Mesodermal cell (in vitro differentiated cells): ENCODE results near the gene MAP2K3.

Experiments
- H3K27ac ChIP-seq: 2 replicates; pipeline ENCODE4 v1.7.0; 2013; ENCODE audit warnings: mild to moderate bottlenecking, low read depth, low read length, moderate library complexity; ENCODE audit not compliant: severe bottlenecking
- H3K36me3 ChIP-seq: 2 replicates; pipeline ENCODE4 v1.7.1; 2013; ENCODE audit warnings: mild to moderate bottlenecking, low read length, moderate library complexity; ENCODE audit not compliant: control insufficient read depth, insufficient read depth
- H3K4me1 ChIP-seq: one replicate; pipeline ENCODE4 v1.7.1; 2013; ENCODE audit warnings: mild to moderate bottlenecking, low read length; ENCODE audit not compliant: insufficient read depth, control insufficient read depth, poor library complexity, severe bottlenecking
- H3K4me3 ChIP-seq: 2 replicates; pipeline ENCODE4 v1.7.0; 2013; ENCODE audit warnings: low read length, control low read depth, mild to moderate bottlenecking; ENCODE audit not compliant: insufficient read depth, poor library complexity, severe bottlenecking; ENCODE audit errors: extremely low read depth
- H3K9me3 ChIP-seq: 2 replicates; pipeline ENCODE4 v1.7.1; 2013; ENCODE audit warnings: mild to moderate bottlenecking, low read length, moderate library complexity; ENCODE audit not compliant: control insufficient read depth
- WGBS, 2 experiments: methylation state at CpG; one replicate each; pipeline ENCODE4 v1.1.5; 2013; ENCODE audit warnings: missing lambda C conversion rate in 2 of 2; ENCODE audit not compliant: insufficient coverage in 2 of 2; 5-methylcytosine and 5-hydroxymethylcytosine counted together

Gene MAP2K3

GRCh38 chr17:21283482-21284318 is 811 bp upstream of the MAP2K3 start:
- peak overlapping the region; percentile 64 for H3K4me3 ChIP-seq
- peaks cover 8% of the 10 kb centered on the region for H3K36me3 ChIP-seq
- H3K9me3 ChIP-seq = no peaks in the 10 kb centered on the region
- no peak overlapping the region for H3K27ac ChIP-seq
- peaks cover 45% of the 10 kb centered on the region for H3K4me1 ChIP-seq
- 61 to 62% methylated on average over 42 to 49 of the region's 49 CpGs for WGBS, 2 experiments

GRCh38 chr17:21285164-21286065 is 904 bp downstream of the MAP2K3 start:
- 34 to 38% methylated on average over 15 of the region's 16 CpGs for WGBS, 2 experiments
- peak overlapping the region; percentile 75 for H3K27ac ChIP-seq

GRCh38 chr17:21286066-21286770 is 1.7 kb downstream of the MAP2K3 start:
- peak overlapping the region; percentile 64 for H3K4me3 ChIP-seq
- H3K9me3 ChIP-seq = no peaks in the 10 kb centered on the region
- 51 to 57% methylated on average over 12 to 13 of the region's 16 CpGs for WGBS, 2 experiments
- peaks cover 48% of the 10 kb centered on the region for H3K4me1 ChIP-seq
- H3K27ac ChIP-seq = peak overlapping the region; percentile 75
- peaks cover 8% of the 10 kb centered on the region for H3K36me3 ChIP-seq

More at GRCh38 chr17:21285164-21286065, 904 bp downstream of the MAP2K3 start:
- Histone ChIP-seq H3K36me3 (peaks cover 8% of the 10 kb centered on the region), H3K4me3 (peak overlapping the region; percentile 64), H3K4me1 (peaks cover 48% of the 10 kb centered on the region), H3K9me3 (no peaks in the 10 kb centered on the region)

- Histone ChIP-seq H3K27ac (peak overlapping the region; percentile 75), H3K4me3 (peak overlapping the region; percentile 64), H3K4me1 (peaks cover 42% of the 10 kb centered on the region), H3K36me3 (peaks cover 8% of the 10 kb centered on the region), H3K9me3 (no peaks in the 10 kb centered on the region)
- WGBS, 2 experiments = 90 to 92% methylated on average over 8 to 9 of the region's 9 CpGs
Observed at GRCh38 chr17:21286909-21287702, 2.6 kb downstream of the MAP2K3 start.

GRCh38 chr17:21287703-21288449 is 3.4 kb downstream of the MAP2K3 start:
- Histone ChIP-seq H3K4me1 (peaks cover 38% of the 10 kb centered on the region), H3K4me3 (peak overlapping the region; percentile 2), H3K9me3 (no peaks in the 10 kb centered on the region), H3K36me3 (peaks cover 8% of the 10 kb centered on the region), H3K27ac (peak overlapping the region; percentile 10)
- WGBS, 2 experiments = 86 to 90% methylated on average over 17 to 18 of the region's 18 CpGs

- WGBS, 2 experiments = 89 to 98% methylated on average over 6 of the region's 6 CpGs
- Histone ChIP-seq H3K4me3 (no peak overlapping the region), H3K27ac (no peak overlapping the region), H3K9me3 (no peaks in the 10 kb centered on the region), H3K36me3 (peaks cover 8% of the 10 kb centered on the region), H3K4me1 (peaks cover 33% of the 10 kb centered on the region)
Observed at GRCh38 chr17:21288571-21289017, 4.1 kb downstream of the MAP2K3 start.

- H3K4me3 ChIP-seq = no peak overlapping the region
- H3K9me3 ChIP-seq = no peaks in the 10 kb centered on the region
- H3K36me3 ChIP-seq = peaks cover 8% of the 10 kb centered on the region
- no peak overlapping the region for H3K27ac ChIP-seq
- 86 to 97% methylated on average over 10 to 11 of the region's 11 CpGs for WGBS, 2 experiments
- peaks cover 29% of the 10 kb centered on the region for H3K4me1 ChIP-seq
Observed at GRCh38 chr17:21289175-21289901, 4.8 kb downstream of the MAP2K3 start.

GRCh38 chr17:21289902-21290571 is 5.5 kb downstream of the MAP2K3 start:
- Histone ChIP-seq H3K4me3 (no peak overlapping the region), H3K9me3 (no peaks in the 10 kb centered on the region), H3K36me3 (peaks cover 8% of the 10 kb centered on the region), H3K27ac (no peak overlapping the region), H3K4me1 (peaks cover 29% of the 10 kb centered on the region)
- 88 to 89% methylated on average over 15 to 18 of the region's 18 CpGs for whole genome bisulfite sequencing, 2 experiments
